ENCODE results near the gene RPS10.
"Not testable (repeated sequence)": the region's sequence is repeated elsewhere in the genome, so short reads cannot be mapped to it uniquely, and the experiment has no call there.

Gene RPS10

GRCh38 chr6:34383161-34383631 is 42.7 kb downstream of the RPS10 start:
- CTCF ChIA-PET: no interaction called here
- Mint-ChIP-seq H3K27ac (no peak overlapping the region), H3K36me3 (peaks cover 1% of the 10 kb centered on the region), H3K4me3 (no peak overlapping the region), H3K27me3 (no peaks in the 10 kb centered on the region), H3K9me3 (no peaks in the 10 kb centered on the region), H3K4me1 (peaks cover 2% of the 10 kb centered on the region)
- DNase-seq: no peak

GRCh38 chr6:34381081-34381480 is 44.8 kb downstream of the RPS10 start:
- peaks cover 1% of the 10 kb centered on the region for H3K36me3 Mint-ChIP-seq
- no peaks in the 10 kb centered on the region for H3K27me3 Mint-ChIP-seq
- H3K4me1 Mint-ChIP-seq: no peaks in the 10 kb centered on the region
- no peak for DNase-seq
- H3K27ac Mint-ChIP-seq: no peak overlapping the region
- CTCF ChIA-PET: no interaction called here
- no peak overlapping the region for H3K4me3 Mint-ChIP-seq
- no peaks in the 10 kb centered on the region for H3K9me3 Mint-ChIP-seq

- no peak overlapping the region for H3K27ac Mint-ChIP-seq
- CTCF ChIA-PET: no interaction called here
- no peaks in the 10 kb centered on the region for H3K9me3 Mint-ChIP-seq
- H3K4me3 Mint-ChIP-seq: no peak overlapping the region
- H3K4me1 Mint-ChIP-seq: no peaks in the 10 kb centered on the region
- no peaks in the 10 kb centered on the region for H3K27me3 Mint-ChIP-seq
- no peaks in the 10 kb centered on the region for H3K36me3 Mint-ChIP-seq
- no peak for DNase-seq
Measured at GRCh38 chr6:34378470-34378869, 47.4 kb downstream of the RPS10 start.

- no peaks in the 10 kb centered on the region for H3K4me1 Mint-ChIP-seq
- CTCF ChIA-PET: no interaction called here
- no peaks in the 10 kb centered on the region for H3K9me3 Mint-ChIP-seq
- H3K36me3 Mint-ChIP-seq: no peaks in the 10 kb centered on the region
- no peak for DNase-seq
- no peak overlapping the region for H3K27ac Mint-ChIP-seq
- no peaks in the 10 kb centered on the region for H3K27me3 Mint-ChIP-seq
- no peak overlapping the region for H3K4me3 Mint-ChIP-seq
Measured at GRCh38 chr6:34377984-34378383, 47.9 kb downstream of the RPS10 start.

- DNase-seq, H3K9me3 Mint-ChIP-seq, H3K27me3 Mint-ChIP-seq, H3K4me1 Mint-ChIP-seq, H3K36me3 Mint-ChIP-seq, H3K27ac Mint-ChIP-seq, H3K4me3 Mint-ChIP-seq, CTCF ChIA-PET: not testable (repeated sequence)
Measured at GRCh38 chr6:34377571-34377970, 48.3 kb downstream of the RPS10 start.

GRCh38 chr6:34375833-34376232 is 50.0 kb downstream of the RPS10 start:
- Mint-ChIP-seq H3K4me3 (no peak overlapping the region), H3K36me3 (peaks cover 3% of the 10 kb centered on the region), H3K27ac (no peak overlapping the region), H3K9me3 (no peaks in the 10 kb centered on the region), H3K4me1 (no peaks in the 10 kb centered on the region), H3K27me3 (no peaks in the 10 kb centered on the region)
- CTCF ChIA-PET: interaction anchor here (0.7 kb wide), 1 partner anchor 38 kb away, joined by 3 read pairs; no protein-coding TSS in a partner anchor
- no peak for DNase-seq

- no peak for DNase-seq
- Mint-ChIP-seq H3K9me3 (no peaks in the 10 kb centered on the region), H3K4me3 (no peak overlapping the region), H3K4me1 (peaks cover 2% of the 10 kb centered on the region), H3K27ac (no peak overlapping the region), H3K36me3 (peaks cover 3% of the 10 kb centered on the region), H3K27me3 (no peaks in the 10 kb centered on the region)
- CTCF ChIA-PET: no interaction called here
Measured at GRCh38 chr6:34374508-34374907, 51.4 kb downstream of the RPS10 start.

- H3K27ac Mint-ChIP-seq: no peak overlapping the region
- no peak for DNase-seq
- no peaks in the 10 kb centered on the region for H3K9me3 Mint-ChIP-seq
- peaks cover 2% of the 10 kb centered on the region for H3K4me1 Mint-ChIP-seq
- H3K36me3 Mint-ChIP-seq: peaks cover 3% of the 10 kb centered on the region
- H3K4me3 Mint-ChIP-seq: no peak overlapping the region
- H3K27me3 Mint-ChIP-seq: no peaks in the 10 kb centered on the region
- CTCF ChIA-PET: no interaction called here
Measured at GRCh38 chr6:34374069-34374468, 51.8 kb downstream of the RPS10 start.

- DNase-seq: no peak
- H3K36me3 Mint-ChIP-seq: peaks cover 3% of the 10 kb centered on the region
- H3K4me3 Mint-ChIP-seq: no peak overlapping the region
- no peak overlapping the region for H3K27ac Mint-ChIP-seq
- no peaks in the 10 kb centered on the region for H3K27me3 Mint-ChIP-seq
- CTCF ChIA-PET: no interaction called here
- no peaks in the 10 kb centered on the region for H3K9me3 Mint-ChIP-seq
- H3K4me1 Mint-ChIP-seq: peaks cover 2% of the 10 kb centered on the region
Measured at GRCh38 chr6:34373511-34373910, 52.4 kb downstream of the RPS10 start.

GRCh38 chr6:34371865-34372264 is 54.0 kb downstream of the RPS10 start:
- not testable (repeated sequence) for H3K27me3 Mint-ChIP-seq, H3K27ac Mint-ChIP-seq

GRCh38 chr6:34370361-34370760 is 55.5 kb downstream of the RPS10 start:
- CTCF ChIA-PET: no interaction called here
- no peaks in the 10 kb centered on the region for H3K9me3 Mint-ChIP-seq
- no peak for DNase-seq

More at GRCh38 chr6:34371865-34372264, 54.0 kb downstream of the RPS10 start:
- H3K4me1 Mint-ChIP-seq, CTCF ChIA-PET, H3K4me3 Mint-ChIP-seq, H3K36me3 Mint-ChIP-seq, DNase-seq, H3K9me3 Mint-ChIP-seq: not testable (repeated sequence)

GRCh38 chr6:34369385-34369784 is 56.5 kb downstream of the RPS10 start:
- no peak for DNase-seq
- Mint-ChIP-seq H3K4me1 (peaks cover 2% of the 10 kb centered on the region), H3K27ac (no peak overlapping the region), H3K36me3 (peaks cover 3% of the 10 kb centered on the region), H3K27me3 (no peaks in the 10 kb centered on the region), H3K9me3 (no peaks in the 10 kb centered on the region), H3K4me3 (no peak overlapping the region)
- CTCF ChIA-PET: no interaction called here

More at GRCh38 chr6:34370361-34370760, 55.5 kb downstream of the RPS10 start:
- peaks cover 2% of the 10 kb centered on the region for H3K4me1 Mint-ChIP-seq
- peaks cover 3% of the 10 kb centered on the region for H3K36me3 Mint-ChIP-seq
- no peak overlapping the region for H3K4me3 Mint-ChIP-seq
- H3K27ac Mint-ChIP-seq: no peak overlapping the region
- H3K27me3 Mint-ChIP-seq: no peaks in the 10 kb centered on the region

All from activated naive CD4-positive, alpha-beta T cell treated with anti-CD3 and anti-CD28 coated beads, Interleukin-2, amount 10 ng/mL, durations not matched to agents 7 days and 5 days (primary cell).